Ecto neural progenitor cell (in vitro differentiated cells): ENCODE measurements around the gene SAMSN1.
"Not testable (repeated sequence)": the region's sequence is repeated elsewhere in the genome, so short reads cannot be mapped to it uniquely, and the experiment has no call there.

Experiments
- DNase-seq: peaks from one replicate; pipeline ENCODE4 v3.0.0-alpha.2; 2018; ENCODE audit warnings: low spot score

The SAMSN1 gene

GRCh38 chr21:14562959-14563358 lies 16.8 kb upstream of the SAMSN1 start:
- no peak for DNase-seq

GRCh38 chr21:14560555-14560954 lies 14.4 kb upstream of the SAMSN1 start:
- no peak for DNase-seq

GRCh38 chr21:14560139-14560538 lies 14.0 kb upstream of the SAMSN1 start:
- DNase-seq, result no peak

GRCh38 chr21:14559102-14559501 lies 13.0 kb upstream of the SAMSN1 start:
- no peak for DNase-seq

GRCh38 chr21:14557413-14557812 lies 11.3 kb upstream of the SAMSN1 start:
- no peak for DNase-seq

GRCh38 chr21:14554948-14555347 lies 8.8 kb upstream of the SAMSN1 start:
- no peak for DNase-seq

GRCh38 chr21:14553422-14553821 lies 7.3 kb upstream of the SAMSN1 start:
- DNase-seq, result no peak

GRCh38 chr21:14551741-14552140 lies 5.6 kb upstream of the SAMSN1 start:
- no peak for DNase-seq

- no peak for DNase-seq
Observed at GRCh38 chr21:14550135-14550534, 4.0 kb upstream of the SAMSN1 start.

- DNase-seq, result no peak
Observed at GRCh38 chr21:14548779-14549178, 2.7 kb upstream of the SAMSN1 start.

GRCh38 chr21:14547834-14548513 lies 1.9 kb upstream of the SAMSN1 start:
- no peak for DNase-seq

- DNase-seq, result not testable (repeated sequence)
Observed at GRCh38 chr21:14546719-14547118, 604 bp upstream of the SAMSN1 start.

- no peak for DNase-seq
Observed at GRCh38 chr21:14543983-14544382, 2.1 kb downstream of the SAMSN1 start.

- DNase-seq, result no peak
Observed at GRCh38 chr21:14542638-14543037, 3.5 kb downstream of the SAMSN1 start.

GRCh38 chr21:14541841-14542490 lies 4.1 kb downstream of the SAMSN1 start:
- no peak for DNase-seq

GRCh38 chr21:14538483-14538882 lies 7.6 kb downstream of the SAMSN1 start:
- DNase-seq, result no peak

GRCh38 chr21:14536929-14537328 lies 9.2 kb downstream of the SAMSN1 start:
- no peak for DNase-seq

- no peak for DNase-seq
Observed at GRCh38 chr21:14535702-14536101, 10.4 kb downstream of the SAMSN1 start.

- no peak for DNase-seq
Observed at GRCh38 chr21:14533499-14534428, 12.4 kb downstream of the SAMSN1 start.

GRCh38 chr21:14531757-14532316 lies 14.3 kb downstream of the SAMSN1 start:
- no peak for DNase-seq

- no peak for DNase-seq
Observed at GRCh38 chr21:14530592-14530991, 15.5 kb downstream of the SAMSN1 start.

- no peak for DNase-seq
Observed at GRCh38 chr21:14528815-14529214, 17.3 kb downstream of the SAMSN1 start.
